B cell (primary cell): Measurements from ENCODE around the gene UPK3A. TPM values are rescaled to one million over a fixed set of nuclear protein-coding genes. Genes with fewer than 3 reads are reported as not detected.

ENCODE experiments used
- ATAC-seq: fragments of 200-7000 bp; cut with Tn5 transposase; one replicate; pipeline ENCODE4 v1.10.0; 2021; ENCODE audit warnings: low read depth, mild to moderate bottlenecking, moderate number of reproducible peaks, moderate library complexity
- CTCF ChIA-PET: fragments of 350-600 bp; sonication (Branson Sonifier 250); formaldehyde crosslinking; loops from one replicate; lab custom pipeline; 2021; ENCODE audit warnings: antibody characterized with exemption, inconsistent platforms; lab: Charles Lee
- POLR2A ChIA-PET: fragments of 350-600 bp; sonication (Branson Sonifier 250); formaldehyde crosslinking; loops from one replicate; lab custom pipeline; 2021; ENCODE audit warnings: antibody characterized with exemption; lab: Charles Lee
- DNase-seq: peaks from one replicate; pipeline ENCODE4 v3.0.0; 2013
- H2AFZ ChIP-seq: 2 replicates; pipeline ENCODE4 v1.6.1; 2012; ENCODE audit warnings: mild to moderate bottlenecking, low read depth, low read length; ENCODE audit not compliant: insufficient read depth, poor library complexity, severe bottlenecking
- H3K27ac ChIP-seq, 2 donors: 1 replicate in 1 of 2; 2 replicates in 1 of 2; pipeline ENCODE4 v1.5.1; 2012 to 2013; ENCODE audit warnings: low read length in 2 of 2, mild to moderate bottlenecking in 2 of 2, moderate library complexity in 1 of 2
- H3K27me3 ChIP-seq, 4 experiments: fragments of 200-600 bp in 1 of 4; sonication (generic) in 1 of 4; replicated peaks in 1 of 4; 1 replicate in 2 of 4; 2 replicates in 2 of 4; pipeline versions ENCODE4 v1.6.1 to v1.7.0; 2013 to 2016; ENCODE audit warnings: low read length in 3 of 4, mild to moderate bottlenecking in 2 of 4, mixed read lengths in 1 of 4, moderate library complexity in 1 of 4; ENCODE audit not compliant: insufficient read depth in 4 of 4, control insufficient read depth in 3 of 4; ENCODE audit errors: control extremely low read depth in 1 of 4
- H3K36me3 ChIP-seq, 2 experiments: replicated peaks in 1 of 2; 1 replicate in 1 of 2; 2 replicates in 1 of 2; pipeline versions ENCODE4 v1.6.1 to v1.7.1; 2013; ENCODE audit warnings: low read length in 1 of 2; ENCODE audit not compliant: insufficient read depth in 2 of 2, control insufficient read depth in 1 of 2; ENCODE audit errors: control extremely low read depth in 1 of 2, extremely low read depth in 1 of 2
- H3K4me1 ChIP-seq, 2 donors: fragments of 200-600 bp in 1 of 2; sonication (generic) in 1 of 2; 1 replicate in 1 of 2; 2 replicates in 1 of 2; pipeline versions ENCODE4 v1.5.1 to v1.6.1; 2013 to 2017; ENCODE audit warnings: low read length in 2 of 2; ENCODE audit not compliant: control insufficient read depth in 2 of 2, insufficient read depth in 2 of 2
- H3K4me2 ChIP-seq: replicated peaks from 2 replicates; pipeline ENCODE3; 2012; ENCODE audit warnings: mild to moderate bottlenecking, low read depth, low read length; ENCODE audit not compliant: poor library complexity, severe bottlenecking
- H3K4me3 ChIP-seq, 5 experiments: fragments of 200-600 bp in 1 of 5; sonication (generic) in 1 of 5; 1 replicate in 3 of 5; 2 replicates in 2 of 5; pipeline versions ENCODE4 v1.5.1 to v1.7.0; 2011 to 2016; ENCODE audit warnings: low read length in 4 of 5, mild to moderate bottlenecking in 4 of 5, low read depth in 2 of 5, control low read depth in 1 of 5, moderate library complexity in 1 of 5; ENCODE audit not compliant: insufficient read depth in 1 of 5; ENCODE audit errors: control extremely low read depth in 1 of 5, extremely low read depth in 1 of 5
- H3K79me2 ChIP-seq: fragments of 200-600 bp; sonication (generic); one replicate; pipeline ENCODE4 v1.6.0; 2016; ENCODE audit warnings: low read length; ENCODE audit not compliant: control insufficient read depth, insufficient read depth
- H3K9ac ChIP-seq: fragments of 200-600 bp; sonication (generic); 2 replicates; pipeline ENCODE4 v1.6.1; 2017; ENCODE audit warnings: mild to moderate bottlenecking, low read length, moderate library complexity
- H3K9me3 ChIP-seq, 3 donors: one replicate each; pipeline versions ENCODE4 v1.6.1 to v1.7.1; 2013; ENCODE audit warnings: low read length in 2 of 3; ENCODE audit not compliant: control insufficient read depth in 2 of 3, insufficient read depth in 1 of 3; ENCODE audit errors: control extremely low read depth in 1 of 3
- H4K20me1 ChIP-seq: 2 replicates; pipeline ENCODE4 v1.6.0; 2012; ENCODE audit warnings: mild to moderate bottlenecking, low read length; ENCODE audit not compliant: insufficient read depth, control insufficient read depth, poor library complexity, severe bottlenecking
- H3K27ac Mint-ChIP-seq: one replicate; pipeline ENCODE4 v1.8.0; 2021; ENCODE audit warnings: mixed read lengths
- H3K27me3 Mint-ChIP-seq: one replicate; pipeline ENCODE4 v1.8.0; 2021; ENCODE audit warnings: mixed read lengths
- H3K4me1 Mint-ChIP-seq: one replicate; pipeline ENCODE4 v1.8.0; 2021; ENCODE audit warnings: mixed read lengths
- H3K4me3 Mint-ChIP-seq: one replicate; pipeline ENCODE4 v1.8.0; 2021; ENCODE audit warnings: mixed read lengths
- H3K9me3 Mint-ChIP-seq: one replicate; pipeline ENCODE4 v1.8.0; 2022; ENCODE audit warnings: mixed read lengths; ENCODE audit not compliant: insufficient read depth
- EZH2 ChIP-seq: IDR thresholded peaks from 2 replicates; pipeline ENCODE4 v1.6.1; 2012; ENCODE audit warnings: borderline replicate concordance, low read depth, mild to moderate bottlenecking, moderate library complexity, low read length; ENCODE audit not compliant: insufficient read depth, poor library complexity, severe bottlenecking
- WGBS: methylation state at CpG from one replicate; pipeline ENCODE4 v1.1.5; 2013; ENCODE audit warnings: missing lambda C conversion rate; ENCODE audit not compliant: insufficient coverage; 5-methylcytosine and 5-hydroxymethylcytosine counted together
- intact Hi-C: fragments of 100-400 bp; cut with micrococcal nuclease; formaldehyde crosslinking; loops from one replicate; pipeline ENCODE4 v1.10.0; 2022
- polyA plus RNA-seq: library from polyadenylated mRNA; depleted of rRNA; stranded (reverse); fragments of >200 nt; gene quantifications from 2 replicates; pipeline ENCODE4 v1.2.3, GENCODE V29; 2012
- total RNA-seq, 2 donors: library from RNA; stranded (reverse); fragments of 120-200 nt in 1 of 2; gene quantifications; 1 replicate in 1 of 2; 2 replicates in 1 of 2; pipeline versions ENCODE4 v1.2.3 to v1.2.4, GENCODE V29; 2013 to 2022
- TF ChIP-seq, protein P1 (sequence below): fragments of 200-600 bp; IDR thresholded peaks from one replicate; pipeline ENCODE4 v1.8.0; 2022; ENCODE audit warnings: antibody characterized with exemption, mild to moderate bottlenecking

UPK3A gene
- total and polyA plus RNA-seq, 2 donors (not counting 1 experiment from before 2014, with no cell fraction given), result not detected

DNA sequence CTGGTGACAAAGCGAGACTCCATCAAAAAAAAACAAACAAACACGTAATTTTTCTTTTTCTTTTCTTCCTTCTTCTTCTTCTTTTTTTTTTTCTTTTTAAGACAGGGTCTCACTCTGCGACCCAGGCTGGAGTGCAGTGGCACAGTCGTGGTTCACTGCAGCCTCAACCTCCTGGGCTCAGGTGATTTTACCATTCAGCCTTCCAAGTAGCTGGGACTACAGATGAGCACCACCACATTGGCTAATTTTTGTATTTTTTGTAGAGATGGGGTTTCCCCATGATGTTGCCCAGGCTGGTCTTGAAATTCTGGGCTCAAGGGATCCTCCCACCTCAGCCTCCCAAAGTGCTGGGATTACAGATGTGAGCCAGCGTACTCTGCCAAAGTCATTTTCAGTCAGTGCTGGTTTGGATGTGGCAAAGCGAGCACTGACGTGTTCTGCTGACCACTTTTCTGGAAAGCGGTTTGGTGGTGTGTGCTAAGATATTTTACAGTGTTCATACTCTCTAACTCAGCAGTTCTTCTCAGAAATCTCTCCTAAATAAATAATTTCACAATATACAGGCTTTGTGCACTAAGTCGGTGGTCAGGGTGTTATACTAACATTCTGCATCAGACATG lies 35.7 kb downstream of the UPK3A start:
- H3K27ac Mint-ChIP-seq, result no peak overlapping the region
- Histone ChIP-seq H3K4me1 (peaks cover 25 to 28% of the 10 kb centered on the region in 2 donors), H3K79me2 (peaks cover 74% of the 10 kb centered on the region), H2AFZ (no peak overlapping the region), H3K4me2 (no peak overlapping the region), H4K20me1 (peaks cover 13% of the 10 kb centered on the region), H3K27me3 (no peaks in the 10 kb centered on the region), H3K9ac (no peak overlapping the region), H3K9me3 (no peaks in the 10 kb centered on the region), H3K27ac (no peak overlapping the region), H3K4me3 (no peak overlapping the region), H3K36me3 (peaks cover 0 to 38% of the 10 kb centered on the region in 2 experiments)
- H3K4me3 Mint-ChIP-seq, result no peak overlapping the region
- DNase-seq, result no peak
- peaks cover 33% of the 10 kb centered on the region for H3K4me1 Mint-ChIP-seq
- CTCF ChIA-PET, result interaction anchor here (0.6 kb wide), 1 partner anchor 112 kb away, joined by 3 read pairs; no protein-coding TSS in a partner anchor
- 84% methylated on average over 5 of the region's 9 CpGs for WGBS
- no peak for ATAC-seq
- intact Hi-C loops, result no loop called here
- H3K9me3 Mint-ChIP-seq, result no peaks in the 10 kb centered on the region
- TF ChIP-seq, protein P1, sequence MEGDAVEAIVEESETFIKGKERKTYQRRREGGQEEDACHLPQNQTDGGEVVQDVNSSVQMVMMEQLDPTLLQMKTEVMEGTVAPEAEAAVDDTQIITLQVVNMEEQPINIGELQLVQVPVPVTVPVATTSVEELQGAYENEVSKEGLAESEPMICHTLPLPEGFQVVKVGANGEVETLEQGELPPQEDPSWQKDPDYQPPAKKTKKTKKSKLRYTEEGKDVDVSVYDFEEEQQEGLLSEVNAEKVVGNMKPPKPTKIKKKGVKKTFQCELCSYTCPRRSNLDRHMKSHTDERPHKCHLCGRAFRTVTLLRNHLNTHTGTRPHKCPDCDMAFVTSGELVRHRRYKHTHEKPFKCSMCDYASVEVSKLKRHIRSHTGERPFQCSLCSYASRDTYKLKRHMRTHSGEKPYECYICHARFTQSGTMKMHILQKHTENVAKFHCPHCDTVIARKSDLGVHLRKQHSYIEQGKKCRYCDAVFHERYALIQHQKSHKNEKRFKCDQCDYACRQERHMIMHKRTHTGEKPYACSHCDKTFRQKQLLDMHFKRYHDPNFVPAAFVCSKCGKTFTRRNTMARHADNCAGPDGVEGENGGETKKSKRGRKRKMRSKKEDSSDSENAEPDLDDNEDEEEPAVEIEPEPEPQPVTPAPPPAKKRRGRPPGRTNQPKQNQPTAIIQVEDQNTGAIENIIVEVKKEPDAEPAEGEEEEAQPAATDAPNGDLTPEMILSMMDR, result no peak
- TF ChIP-seq EZH2, result no peak
- no peaks in the 10 kb centered on the region for H3K27me3 Mint-ChIP-seq
- POLR2A ChIA-PET, result interaction anchor here (0.7 kb wide), 1 partner anchor 10 kb away, joined by 3 read pairs; no protein-coding TSS in a partner anchor

DNA sequence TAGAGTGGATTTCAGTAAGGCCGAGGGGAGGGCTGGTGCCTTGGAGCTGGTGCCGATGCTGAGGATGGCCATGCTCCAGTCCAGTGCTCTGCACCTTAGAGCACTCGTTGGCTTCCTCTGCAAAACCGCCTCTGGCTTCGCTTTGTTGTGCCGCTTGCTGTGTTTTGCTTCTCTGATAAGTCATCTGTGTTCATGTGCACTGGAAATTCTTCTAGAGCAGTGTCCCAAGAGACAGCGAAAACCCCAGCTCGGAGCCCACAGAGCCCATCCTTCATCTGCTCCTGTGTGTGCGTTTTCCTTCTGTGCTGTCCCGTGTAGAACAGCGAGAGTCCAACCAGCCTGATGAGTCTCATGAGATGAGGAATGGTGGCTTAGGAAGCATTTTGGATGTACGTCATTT lies 37.1 kb downstream of the UPK3A start:
- H3K27me3 Mint-ChIP-seq, result no peaks in the 10 kb centered on the region
- H3K4me3 Mint-ChIP-seq, result peak overlapping the region; percentile 32
- Histone ChIP-seq H3K27me3 (no peaks in the 10 kb centered on the region), H3K9me3 (no peaks in the 10 kb centered on the region), H3K79me2 (peaks cover 68% of the 10 kb centered on the region), H3K9ac (no peak overlapping the region), H3K27ac (no peak overlapping the region), H3K4me3 (no peak overlapping the region), H3K4me1 (peaks cover 25 to 28% of the 10 kb centered on the region in 2 donors), H2AFZ (no peak overlapping the region), H3K36me3 (peaks cover 0 to 43% of the 10 kb centered on the region in 2 experiments), H3K4me2 (no peak overlapping the region), H4K20me1 (peaks cover 20% of the 10 kb centered on the region)
- intact Hi-C loops, result no loop called here
- no peak overlapping the region for H3K27ac Mint-ChIP-seq
- TF ChIP-seq, protein P1, result no peak
- TF ChIP-seq EZH2, result no peak
- ChIA-PET POLR2A (interaction anchor here (0.9 kb wide), 1 partner anchor 33 kb away, joined by 3 read pairs; no protein-coding TSS in a partner anchor), CTCF (interaction anchor here (0.7 kb wide), 1 partner anchor 9 kb away, joined by 3 read pairs; no protein-coding TSS in a partner anchor)
- 28% methylated on average over 10 of the region's 12 CpGs for WGBS
- H3K9me3 Mint-ChIP-seq, result no peaks in the 10 kb centered on the region
- H3K4me1 Mint-ChIP-seq, result peaks cover 33% of the 10 kb centered on the region
- ATAC-seq, result peak; percentile 22
- DNase-seq, result no peak
